K562 (cell line): ENCODE data around the gene USP12. TPM values are rescaled to one million over a fixed set of nuclear protein-coding genes. Genes with fewer than 3 reads are reported as not detected.

Experiments used
- ATAC-seq: fragments of 200-7000 bp; cut with Tn5 transposase; 3 replicates; pipeline ENCODE4 v1.9.1; 2020; ENCODE audit warnings: moderate library complexity
- BruUV-seq: library from RNA; stranded (reverse); fragments of 400-500 nt; replicated peaks from 2 replicates; lab custom pipeline; 2021; lab: Mats Ljungman, UMichigan
- CTCF ChIA-PET: fragments of 300-600 bp; formaldehyde crosslinking; extraction: SDS; loops from one replicate; lab custom pipeline; 2021; ENCODE audit warnings: low intra/inter-chr PET ratio; lab: Yijun Ruan, JAX
- POLR2A ChIA-PET: fragments of 300-600, 350-650 bp; sonication (Branson Sonifier 250); formaldehyde crosslinking; extraction: SDS; loops from one replicate; lab custom pipeline; 2021; ENCODE audit warnings: antibody characterized with exemption, inconsistent platforms; lab: Yijun Ruan, JAX
- DNase-seq, 4 experiments: peaks; one replicate each; pipeline versions ENCODE4 v3.0.0 to v3.0.0-alpha.2; 2011 to 2018; ENCODE audit warnings: low spot score in 3 of 4, mixed read lengths in 3 of 4; ENCODE audit errors: extremely low read depth in 1 of 4
- FAIRE-seq: peaks from 2 replicates; lab custom pipeline; 2011; peaks lifted over from hg19 to GRCh38; lab: Jason Lieb, UNC
- H2AFZ ChIP-seq: 2 replicates; pipeline ENCODE4 v1.6.0; 2011; ENCODE audit warnings: low read depth, low read length, control low read depth, inconsistent platforms
- H3K27ac ChIP-seq: fragments of 200-600 bp; 3 replicates; pipeline ENCODE4 v1.8.0; 2011; ENCODE audit warnings: low read depth, mild to moderate bottlenecking, control low read depth, inconsistent platforms, low read length, moderate library complexity, mixed read lengths; ENCODE audit errors: extremely low read depth
- H3K27me3 ChIP-seq, 2 experiments: fragments of 300-600 bp in 1 of 2; 2 replicates in 1 of 2; 3 replicates in 1 of 2; pipeline versions ENCODE4 v1.6.0 to v1.8.0; 2011; ENCODE audit warnings: inconsistent platforms in 2 of 2, low read length in 2 of 2, mild to moderate bottlenecking in 1 of 2, mixed read lengths in 1 of 2, moderate library complexity in 1 of 2; ENCODE audit not compliant: control insufficient read depth in 2 of 2, insufficient read depth in 2 of 2
- H3K36me3 ChIP-seq: fragments of 300-600 bp; 3 replicates; pipeline ENCODE4 v1.8.0; 2011; ENCODE audit warnings: mild to moderate bottlenecking, low read length, inconsistent platforms; ENCODE audit not compliant: control insufficient read depth, insufficient read depth
- H3K4me1 ChIP-seq, 2 experiments: fragments of 200-600 bp in 1 of 2; replicated peaks in 1 of 2; 2 replicates in 1 of 2; 3 replicates in 1 of 2; pipeline versions ENCODE4 v1.5.1 to v1.8.0; 2011; ENCODE audit warnings: inconsistent platforms in 2 of 2, low read length in 2 of 2, mild to moderate bottlenecking in 1 of 2, mixed read lengths in 1 of 2, moderate library complexity in 1 of 2; ENCODE audit not compliant: control insufficient read depth in 2 of 2, insufficient read depth in 2 of 2
- H3K4me2 ChIP-seq: 2 replicates; pipeline ENCODE4 v1.6.1; 2011; ENCODE audit warnings: low read length, control low read depth, inconsistent platforms, mixed read lengths; ENCODE audit not compliant: insufficient read depth
- H3K4me3 ChIP-seq: fragments of 200-600 bp; sonication (generic), shearing (Covaris generic); 2 replicates; pipeline ENCODE4 v1.5.1; 2016; ENCODE audit warnings: control low read depth, inconsistent platforms
- H3K79me2 ChIP-seq: fragments of 200-600 bp; 3 replicates; pipeline ENCODE4 v1.8.0; 2011; ENCODE audit warnings: low read length, inconsistent platforms; ENCODE audit not compliant: control insufficient read depth, insufficient read depth
- H3K9ac ChIP-seq, 2 experiments: 2 replicates each; pipeline versions ENCODE4 v1.6.0 to v1.6.1; 2011; ENCODE audit warnings: low read depth in 2 of 2, low read length in 2 of 2, control low read depth in 1 of 2, inconsistent platforms in 1 of 2, mild to moderate bottlenecking in 1 of 2, mixed read lengths in 1 of 2; ENCODE audit not compliant: insufficient read depth in 1 of 2
- H3K9me1 ChIP-seq: one replicate; pipeline ENCODE4 v1.6.0; 2011; ENCODE audit warnings: inconsistent platforms, mild to moderate bottlenecking, low read length, moderate library complexity; ENCODE audit not compliant: control insufficient read depth, insufficient read depth
- H3K9me3 ChIP-seq: replicated peaks from 2 replicates; pipeline ENCODE4 v1.5.1; 2011; ENCODE audit warnings: low read depth, low read length, inconsistent platforms; ENCODE audit not compliant: control insufficient read depth, insufficient read depth
- H4K20me1 ChIP-seq: replicated peaks from 2 replicates; pipeline ENCODE4 v1.6.1; 2011; ENCODE audit warnings: low read length, inconsistent platforms, mixed read lengths; ENCODE audit not compliant: control insufficient read depth, insufficient read depth
- CBFA2T2 ChIP-seq: fragments of 450-650 bp; conservative IDR thresholded peaks from 2 replicates; pipeline ENCODE4 v1.6.1; 2017; ENCODE audit warnings: mild to moderate bottlenecking
- CBFA2T3 ChIP-seq: fragments of 450-650 bp; IDR thresholded peaks from 2 replicates; pipeline ENCODE4 v1.6.1; 2017
- CEBPB ChIP-seq: fragments of 450-650 bp; IDR thresholded peaks from 2 replicates; pipeline ENCODE4 v1.6.1; 2016; ENCODE audit warnings: missing genetic modification characterization, missing compliant biosample characterization
- HMBOX1 ChIP-seq: sonication (generic); IDR thresholded peaks from 2 replicates; pipeline ENCODE4 v1.6.1; 2016
- ZNF518B ChIP-seq: fragments of 250-450 bp; sonication (Bioruptor Pico); IDR thresholded peaks from 2 replicates; pipeline ENCODE4 v1.5.0; 2021; ENCODE audit warnings: mild to moderate bottlenecking, moderate library complexity
- ZNF589 ChIP-seq: fragments of 200-800 bp; sonication (Bioruptor generic); IDR thresholded peaks from 2 replicates; pipeline ENCODE4 v1.6.1; 2016; ENCODE audit warnings: low read depth, missing genetic modification characterization, missing compliant biosample characterization
- WGBS: fragments of 100-300 bp; shearing (Covaris generic); methylation state at CpG from one replicate; pipeline ENCODE4 v1.1.6; 2016; ENCODE audit warnings: low coverage, mixed read lengths; ENCODE audit not compliant: insufficient coverage; ENCODE audit errors: missing lambda C conversion rate; 5-methylcytosine and 5-hydroxymethylcytosine counted together
- in situ Hi-C: fragments of 300-500 bp; cut with MboI; formaldehyde crosslinking; loops from 4 replicates; pipeline ENCODE4 v1.15.0; 2018; ENCODE audit warnings: inconsistent platforms, mixed read lengths
- intact Hi-C: fragments of 100-400 bp; cut with micrococcal nuclease; formaldehyde crosslinking; loops from 2 replicates; pipeline ENCODE4 v1.14.2; 2022
- polyA plus RNA-seq, 8 experiments: library from polyadenylated mRNA; depleted of rRNA in 4 of 8; stranded (reverse) in 5 of 8; unstranded in 3 of 8; fragments of >200 nt; fragmentation: Nextera tagmentation in 2 of 8; fragmentation: Illumina TruSeq in 1 of 8; extraction: Ambion mirVana in 2 of 8; extraction: Trizol in 1 of 8; gene quantifications; 2 replicates each; pipeline versions ENCODE4 v1.2.1 to v1.2.3, GENCODE V29; 2011 to 2014; ENCODE audit warnings: inconsistent platforms in 1 of 8, missing spikeins in 1 of 8
- total RNA-seq, 7 experiments: library from RNA; depleted of rRNA in 6 of 7; stranded (reverse); fragments of >200 nt in 6 of 7; fragmentation: Illumina TruSeq in 2 of 7; extraction: Trizol in 2 of 7; gene quantifications; 2 replicates each; pipeline versions ENCODE4 v1.2.1 to v1.2.3, GENCODE V29; 2011 to 2021; ENCODE audit warnings: low replicate concordance in 1 of 7

Gene USP12
- total and polyA plus RNA-seq, 9 of the 15 experiments (the other 6 are each of a cell fraction or from before 2014, with no cell fraction given), result 1.8 to 20.5 (median 13.3) TPM

GRCh38 chr13:27174766-27175455, 3.3 kb upstream of the USP12 start:
- Histone ChIP-seq H3K9me3 (no peaks in the 10 kb centered on the region), H3K4me3 (no peak overlapping the region), H3K4me2 (no peak overlapping the region; the same call in 1 of the 2 replicates), H3K27me3 (no peaks in the 10 kb centered on the region), H3K9me1 (no peaks in the 10 kb centered on the region), H2AFZ (peak overlapping the region; percentile 66; the same call in 1 of the 2 replicates), H3K79me2 (peaks cover 13% of the 10 kb centered on the region), H3K4me1 (peaks cover 5 to 23% of the 10 kb centered on the region in 2 experiments; a peak in 4 of 5 replicates), H3K9ac (no peak overlapping the region), H3K36me3 (no peaks in the 10 kb centered on the region), H4K20me1 (no peaks in the 10 kb centered on the region; the same call in 1 of the 2 replicates), H3K27ac (no peak overlapping the region)
- WGBS, result 34% methylated on average over 6 of the region's 6 CpGs
- intact Hi-C loops, result loop anchor here (5.0 kb wide), 1 partner anchor 193 kb away; no protein-coding TSS in a partner anchor
- ATAC-seq (no peak), FAIRE-seq (no peak), DNase-seq (no peak)
- in situ Hi-C loops, result no loop called here
- ChIA-PET CTCF (no interaction called here), POLR2A (interaction anchor here (0.6 to 1.0 kb wide), 3 partner anchors 72 to 442 kb away, joined by 3 read pairs; partner anchors contain the start of gene RASL11A)
- BruUV-seq, result no TSS peak
- TF ChIP-seq CBFA2T2 (peak; percentile 20), CBFA2T3 (peak; percentile 55), CEBPB (tag) (peak; percentile 49; the same call in 1 of the 2 replicates), ZNF518B (CRISPR knock-in tag) (no peak), HMBOX1 (peak; percentile 76), ZNF589 (CRISPR knock-in tag) (no peak)
